NK-92 treated with Interleukin-12 subunit alpha and Interleukin-12 subunit beta, amount 100 ng/mL, for 24 hours (cell line): Measurements from ENCODE around the gene IMPA2.
"Not testable (repeated sequence)": the region's sequence is repeated elsewhere in the genome, so short reads cannot be mapped to it uniquely, and the experiment has no call there.

Experiments used
- DNase-seq: peaks from one replicate; lab custom pipeline; 2025; lab: John Stamatoyannopoulos, UW

IMPA2 gene

DNA sequence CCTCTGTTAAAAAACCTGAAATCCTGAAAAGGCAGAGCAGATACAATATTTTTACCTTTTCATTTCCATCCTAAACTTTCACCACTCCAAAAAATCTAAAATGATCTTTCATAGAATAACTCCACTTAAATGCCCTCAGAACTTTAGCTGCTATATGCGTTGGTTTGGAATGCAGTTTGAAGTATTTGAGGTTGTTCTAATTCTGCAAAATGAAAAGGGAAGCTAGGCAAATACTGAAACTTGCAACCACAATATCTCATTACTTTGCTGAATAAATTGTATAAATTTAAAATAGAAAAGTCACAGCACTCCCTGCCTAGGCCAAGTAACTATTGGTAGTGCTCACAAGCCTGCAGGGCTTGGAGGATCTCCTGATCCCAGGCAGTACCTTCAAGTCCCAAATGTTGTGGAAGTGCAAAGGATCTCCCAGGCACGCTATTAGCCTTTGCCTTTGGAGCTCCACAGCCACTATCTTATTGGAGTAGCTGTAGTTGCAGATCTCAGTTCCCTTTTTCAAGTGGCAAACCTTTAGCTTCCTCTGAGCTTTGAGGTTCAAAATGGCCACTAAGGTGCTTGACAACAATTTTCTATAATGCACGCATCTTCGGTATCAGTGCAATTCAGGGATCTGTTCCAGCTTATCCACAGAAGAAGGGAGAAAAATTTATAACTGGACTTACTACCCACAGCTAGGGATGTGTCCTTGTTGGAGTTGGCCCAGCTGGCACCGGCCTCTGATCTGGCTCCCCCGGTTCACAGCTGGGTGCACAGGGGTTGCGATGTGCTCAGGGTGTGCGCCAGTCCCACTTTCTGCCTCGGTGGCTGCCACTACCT lies 68.9 kb downstream of the IMPA2 start:
- no peak for DNase-seq

DNA sequence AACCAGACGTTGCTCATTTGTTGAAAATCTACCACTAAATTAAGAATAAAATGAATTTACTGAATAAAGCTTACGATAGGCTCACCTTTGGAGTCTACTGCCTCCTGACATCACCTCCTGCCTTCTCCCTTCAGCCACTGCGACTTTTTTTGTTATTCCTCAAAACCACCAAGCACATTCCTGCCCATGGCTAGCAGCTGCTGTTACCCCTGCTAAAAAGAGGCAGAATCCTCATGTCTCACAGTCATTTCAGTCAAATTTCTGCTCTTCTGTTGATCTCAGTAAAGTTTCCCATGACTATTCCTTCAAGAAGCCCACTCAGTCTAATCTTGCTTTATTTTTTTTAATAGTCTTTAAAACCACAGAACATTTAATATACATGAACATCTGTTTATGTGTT lies 71.6 kb downstream of the IMPA2 start:
- no peak for DNase-seq

DNA sequence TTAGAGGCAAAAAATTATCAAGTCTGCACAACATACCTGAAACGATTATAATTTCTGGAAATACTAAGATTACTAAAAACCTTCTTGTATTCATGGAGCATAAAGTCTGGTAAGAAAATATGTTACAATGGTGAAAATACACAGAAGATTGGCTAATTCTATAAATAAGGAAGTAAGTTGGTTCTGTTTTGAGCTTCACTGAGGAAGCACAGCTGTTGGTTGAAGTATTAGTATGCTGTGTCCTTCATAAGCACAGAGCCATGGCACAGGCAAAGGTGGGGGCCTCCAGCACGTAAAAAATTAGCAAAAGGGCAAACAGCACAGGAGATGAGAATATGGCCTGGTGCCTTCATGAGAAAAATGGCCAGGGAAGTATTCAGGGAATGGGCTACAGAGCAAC lies 72.0 kb downstream of the IMPA2 start:
- DNase-seq, result no peak

DNA sequence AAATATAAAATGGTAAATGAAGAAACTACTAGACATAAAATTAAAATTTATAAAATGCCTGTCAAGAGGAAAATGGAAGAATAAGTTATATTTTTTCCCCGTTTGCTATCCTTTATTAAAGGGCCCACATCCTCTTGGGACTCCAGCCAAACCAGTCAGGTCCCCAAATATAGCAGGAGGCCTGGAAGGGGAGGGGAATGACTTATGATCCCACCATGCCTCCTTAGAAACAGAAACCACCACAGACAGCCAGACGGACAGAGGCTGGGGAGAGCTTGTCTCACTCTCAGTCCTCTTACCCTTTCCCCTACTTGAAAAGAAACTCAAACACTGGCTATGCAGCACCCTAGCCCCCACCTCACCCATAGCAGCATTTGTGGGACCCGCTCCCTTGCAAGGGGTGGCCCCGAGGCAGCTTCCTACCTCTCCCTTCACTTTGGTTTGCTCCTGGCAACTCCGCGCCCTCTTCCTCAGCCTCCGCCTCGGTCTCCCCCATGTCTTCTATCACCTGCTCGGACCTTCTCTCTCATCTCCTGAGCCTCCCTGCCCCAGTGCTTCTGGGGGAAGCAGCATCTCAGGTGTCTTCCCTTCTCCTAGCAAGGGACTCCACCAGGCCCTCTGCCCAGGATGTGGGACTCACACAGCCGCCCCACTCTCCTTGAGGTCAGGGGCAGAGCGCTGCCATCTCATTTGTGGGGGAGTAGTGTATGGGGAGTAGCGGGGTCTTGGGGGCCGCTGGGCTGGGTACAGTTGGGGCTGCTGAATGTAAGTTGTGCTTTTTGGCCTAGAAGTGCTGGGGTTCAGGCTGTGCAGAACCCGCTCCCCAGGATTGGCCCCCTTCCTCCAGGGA lies 75.0 kb downstream of the IMPA2 start:
- DNase-seq, result no peak

- DNase-seq, result no peak
Observed at GRCh38 chr18:12056884-12057402, 75.6 kb downstream of the IMPA2 start.

DNA sequence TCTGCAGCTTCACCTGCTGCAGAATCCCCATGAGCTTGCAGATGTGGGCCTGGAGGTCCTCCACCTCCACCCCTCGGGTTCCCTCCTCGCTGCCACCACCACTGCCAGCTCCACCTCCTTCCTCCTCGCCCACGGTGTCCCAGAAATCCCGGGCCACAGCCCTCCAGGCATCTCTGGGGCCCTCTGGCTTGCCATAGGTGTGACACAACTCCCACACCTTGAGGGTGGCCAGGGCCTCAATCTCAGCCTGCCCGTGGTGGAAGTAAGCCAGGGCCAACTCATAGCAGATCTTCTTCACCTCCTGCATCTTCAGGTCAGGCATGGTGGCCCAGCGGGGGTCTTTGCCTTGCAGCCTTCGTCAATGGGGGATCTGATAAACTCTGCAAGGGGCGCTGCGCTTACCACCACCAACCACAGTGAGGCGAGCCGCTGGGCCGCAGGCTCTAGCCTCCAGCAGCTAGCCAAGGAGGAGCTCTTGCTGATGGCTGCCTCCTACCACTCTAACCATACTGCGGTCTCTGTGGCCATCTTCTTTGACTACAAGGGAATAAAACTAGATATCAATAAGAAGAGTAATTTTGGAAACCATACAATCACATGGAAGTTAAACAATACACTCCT lies 76.2 kb downstream of the IMPA2 start:
- DNase-seq, result no peak

- DNase-seq, result no peak
Observed at GRCh38 chr18:12059334-12060181, 78.3 kb downstream of the IMPA2 start.

- no peak for DNase-seq
Observed at GRCh38 chr18:12060182-12060870, 79.0 kb downstream of the IMPA2 start.

GRCh38 chr18:12061685-12062084 lies 80.4 kb downstream of the IMPA2 start:
- no peak for DNase-seq

GRCh38 chr18:12062974-12063373 lies 81.7 kb downstream of the IMPA2 start:
- no peak for DNase-seq

- DNase-seq, result no peak
Observed at GRCh38 chr18:12064086-12064763, 82.9 kb downstream of the IMPA2 start.

DNA sequence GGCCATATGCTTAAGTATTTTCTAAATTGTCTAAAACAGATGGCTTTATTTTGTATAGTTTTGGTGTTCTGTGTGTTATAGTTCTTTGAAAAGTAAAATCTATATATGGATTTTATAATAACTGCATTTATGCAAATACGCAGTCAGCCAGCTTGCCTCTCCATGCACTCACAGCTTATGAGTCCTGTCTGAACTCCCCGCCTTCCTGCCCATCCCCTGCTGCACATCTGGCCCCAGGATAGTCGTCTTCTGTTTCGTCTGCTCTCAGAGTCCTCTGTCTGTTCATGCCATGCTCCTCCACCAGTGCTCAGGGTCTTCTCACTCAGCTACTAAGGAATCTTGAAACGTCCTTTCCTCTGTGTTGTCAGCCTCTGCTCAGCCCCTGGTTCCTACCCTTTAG lies 84.1 kb downstream of the IMPA2 start:
- no peak for DNase-seq

DNA sequence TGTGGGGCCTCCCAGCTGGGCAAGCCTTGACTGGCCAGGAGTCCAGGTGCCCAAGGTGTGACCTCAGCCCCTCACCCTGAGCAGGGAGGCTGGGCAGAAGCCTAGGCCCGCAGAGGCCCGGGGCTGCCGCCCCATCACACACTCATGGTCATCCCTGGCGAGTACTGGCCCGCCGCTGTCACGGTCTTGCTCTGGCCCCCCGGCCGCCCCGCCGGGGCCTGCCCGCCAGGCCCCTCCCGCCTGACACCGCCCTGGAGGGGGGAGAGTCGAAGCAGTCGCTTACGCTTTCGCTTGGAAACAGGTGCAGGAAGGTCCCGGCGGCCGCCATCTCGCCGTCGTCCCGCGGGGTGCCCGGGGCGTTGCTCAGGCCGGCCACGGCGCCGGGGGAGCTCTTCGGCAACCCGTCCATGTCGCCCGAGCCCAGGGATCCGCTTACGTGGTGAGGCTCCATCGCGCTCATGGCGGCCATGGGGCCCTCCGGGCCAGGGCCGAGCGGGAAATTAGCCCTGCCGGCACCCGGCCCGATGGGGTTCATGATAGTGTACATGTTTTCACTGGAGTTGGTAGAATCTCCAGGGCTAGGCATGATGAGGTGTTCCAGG lies 85.7 kb downstream of the IMPA2 start:
- no peak for DNase-seq

DNA sequence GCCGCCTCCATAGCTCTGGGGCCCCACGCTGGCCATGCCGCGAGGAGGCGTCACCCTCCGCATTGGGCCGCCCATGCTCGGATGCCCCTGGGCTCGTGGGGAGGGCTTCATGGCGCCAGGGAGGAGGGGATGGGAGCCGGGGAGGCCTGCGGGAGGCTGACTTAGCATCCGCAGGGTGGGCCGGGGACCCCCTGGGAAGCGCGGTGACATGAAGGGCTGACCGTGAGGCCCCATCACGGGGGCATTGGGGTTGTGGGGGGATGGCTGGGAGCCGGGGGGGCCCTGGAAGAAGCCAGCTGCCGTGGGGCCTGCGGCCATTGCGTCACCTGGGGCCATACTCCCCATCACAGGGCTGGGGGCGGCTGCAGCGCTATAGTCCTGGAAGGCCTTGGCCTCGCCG lies 86.4 kb downstream of the IMPA2 start:
- DNase-seq, result no peak

DNA sequence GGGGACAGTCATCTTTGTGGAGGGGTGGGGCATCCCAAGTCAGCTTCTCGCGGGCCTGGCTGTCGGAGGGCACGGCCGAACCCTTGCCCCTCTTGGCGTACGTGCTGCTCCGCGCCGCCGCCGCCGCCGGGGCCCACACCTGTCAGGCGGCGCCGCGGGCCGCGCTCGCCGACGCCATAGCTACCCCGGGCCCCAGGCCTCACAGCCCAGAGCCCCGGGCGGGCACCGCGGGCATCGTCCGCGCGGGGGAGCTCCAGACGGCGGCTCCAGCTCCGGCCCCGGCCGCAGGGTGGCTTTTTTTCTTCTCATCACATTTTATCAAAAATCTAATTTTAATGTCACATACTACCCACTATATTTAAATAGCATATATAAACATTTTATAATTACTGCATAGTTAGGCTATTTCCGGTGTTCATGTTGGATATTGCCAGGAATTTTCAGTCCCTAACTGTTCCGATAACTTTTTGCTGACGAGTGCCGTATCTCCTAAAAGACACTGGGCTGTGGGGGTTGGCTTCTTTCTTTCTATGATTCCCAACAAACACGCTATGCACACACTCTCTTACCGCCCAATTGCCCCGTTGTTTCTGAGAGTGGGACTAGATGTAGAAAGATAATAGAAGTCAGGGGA lies 87.1 kb downstream of the IMPA2 start:
- not testable (repeated sequence) for DNase-seq

GRCh38 chr18:12068950-12069320 lies 87.6 kb downstream of the IMPA2 start:
- no peak for DNase-seq

DNA sequence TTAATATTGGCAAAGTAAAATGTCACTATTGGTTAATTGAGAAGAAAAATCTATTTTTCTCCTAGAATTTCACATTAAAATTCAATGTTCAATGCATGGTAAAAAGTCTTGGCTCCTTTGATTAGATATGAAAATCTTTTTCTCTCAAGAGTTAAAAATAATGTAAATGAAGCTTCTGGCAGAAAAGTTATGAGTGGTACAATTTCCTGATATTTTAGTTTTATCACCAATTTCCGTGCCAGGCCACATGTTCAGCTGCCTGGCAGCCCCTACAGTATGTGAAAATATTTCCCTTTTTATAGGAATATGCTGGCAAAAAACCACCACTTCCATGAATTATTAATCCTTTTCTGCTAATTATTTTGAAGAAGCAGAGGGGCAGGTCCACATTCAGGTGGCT lies 89.8 kb downstream of the IMPA2 start:
- DNase-seq, result not testable (repeated sequence)

DNA sequence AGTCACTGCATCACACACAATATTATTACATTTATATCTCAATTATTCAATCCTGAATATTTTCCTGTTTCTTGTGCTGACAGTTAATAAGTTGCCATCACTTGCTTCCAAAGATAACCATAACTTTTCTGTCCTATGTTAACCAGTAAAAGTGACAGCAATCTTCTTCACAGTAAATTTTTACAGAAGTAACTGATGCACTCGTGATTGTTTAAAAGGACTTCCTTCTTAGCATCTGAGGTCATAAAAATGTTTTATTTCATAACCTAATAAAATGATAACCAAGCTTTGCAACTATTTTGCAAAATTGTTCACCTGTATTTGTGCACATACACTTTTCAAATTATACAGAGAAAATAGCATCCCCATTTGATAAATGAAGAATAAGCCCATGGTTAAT lies 91.7 kb downstream of the IMPA2 start:
- DNase-seq, result no peak

DNA sequence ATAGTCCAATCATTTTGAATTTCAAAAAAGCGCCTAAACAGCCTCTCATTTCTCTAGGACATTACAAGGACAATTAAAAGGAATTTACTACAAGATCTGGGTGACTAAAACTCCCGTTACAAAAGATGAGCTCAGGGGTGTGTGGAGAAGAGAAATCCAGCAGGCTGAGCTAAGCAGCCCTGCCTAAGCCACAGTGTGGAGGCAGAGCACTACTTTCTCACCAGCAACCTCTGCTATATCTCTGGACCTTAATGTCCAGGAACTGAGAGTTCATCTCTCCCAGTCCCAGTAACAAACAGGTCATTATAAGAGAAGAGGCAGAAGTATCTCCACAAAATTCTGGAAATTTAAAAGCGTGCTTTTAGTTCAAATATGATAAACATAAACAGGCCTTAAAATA lies 93.4 kb downstream of the IMPA2 start:
- no peak for DNase-seq
